Right cardiac atrium (tissue), 5 donors: ENCODE measurements around the gene TRIM15. TPM values are rescaled to one million over a fixed set of nuclear protein-coding genes. Genes with fewer than 3 reads are reported as not detected.
A peak's percentile ranks its signal among the peaks of the same experiment; 100 is the strongest.

Source experiments
- ATAC-seq, 2 donors: fragments of 200-7000 bp; cut with Tn5 transposase; one replicate each; pipeline versions ENCODE4 v1.8.0 to v1.9.1; 2020; ENCODE audit warnings: moderate library complexity in 2 of 2, mild to moderate bottlenecking in 1 of 2
- DNase-seq, 3 donors: peaks; one replicate each; pipeline ENCODE4 v3.0.0-alpha.2; 2020
- H3K27ac ChIP-seq: one replicate; pipeline ENCODE4 v1.5.1; 2013; ENCODE audit warnings: mild to moderate bottlenecking, low read length, control low read depth, moderate library complexity
- H3K27me3 ChIP-seq: one replicate; pipeline ENCODE4 v1.6.1; 2013; ENCODE audit not compliant: control insufficient read depth, insufficient read depth
- H3K4me1 ChIP-seq: one replicate; pipeline ENCODE4 v1.6.1; 2013; ENCODE audit warnings: low read length; ENCODE audit not compliant: control insufficient read depth, insufficient read depth
- H3K4me3 ChIP-seq: one replicate; pipeline ENCODE4 v1.5.1; 2013; ENCODE audit warnings: low read length, control low read depth
- H3K9me3 ChIP-seq: one replicate; pipeline ENCODE4 v1.6.1; 2013; ENCODE audit warnings: low read length; ENCODE audit not compliant: control insufficient read depth
- whole genome bisulfite sequencing: extraction: QIAGEN DNeasy Blood & Tissue Kit; methylation state at CpG from one replicate; pipeline ENCODE4 v1.1.7; 2013; 5-methylcytosine and 5-hydroxymethylcytosine counted together
- intact Hi-C, 4 donors: fragments of 100-400 bp; cut with DNase I; formaldehyde crosslinking; loops; one replicate each; pipeline versions ENCODE4 v1.11.0 to v1.14.0; 2022 to 2023
- polyA plus RNA-seq: library from polyadenylated mRNA; stranded (reverse); fragments of 200-250 nt; gene quantifications from one replicate; pipeline ENCODE4 v1.2.3, GENCODE V29; 2013
- total RNA-seq, 4 donors: library from RNA; stranded (reverse); fragmentation: NEBNext Ultra II Directional; extraction: Animal tissue kit (Norgen Biotek cat#: 25700); gene quantifications; one replicate each; pipeline ENCODE4 v1.2.1, GENCODE V29; 2021
- donor health status: healthy with polysubstance abuse.
- donor health status: DM: no; HTN: yes; CAD: no.
- donor health status: DM: no; HTN: no; CAD: no.
- donor health status: DM: no; HTN: yes; CAD: no; lungs with severe emphysema.
- donor health status: DM: yes; HTN: yes; CAD: no.

The TRIM15 gene
- total and polyA plus RNA-seq, 5 donors = not detected

- H3K4me1 ChIP-seq = no peaks in the 10 kb centered on the region
- no peaks in the 10 kb centered on the region for H3K27me3 ChIP-seq
These were observed 14.1 kb upstream of the TRIM15 start for GRCh38 chr6:30149234-30149633.

GRCh38 chr6:30149858-30150550 lies 13.3 kb upstream of the TRIM15 start:
- H3K4me3 ChIP-seq = no peak overlapping the region
- H3K27me3 ChIP-seq = no peaks in the 10 kb centered on the region
- no peak for ATAC-seq
- WGBS = 64% methylated on average over 7 of the region's 7 CpGs
- intact Hi-C loops = no loop called here
- no peak for DNase-seq
- no peaks in the 10 kb centered on the region for H3K9me3 ChIP-seq
- no peak overlapping the region for H3K27ac ChIP-seq
- H3K4me1 ChIP-seq = no peaks in the 10 kb centered on the region

More at GRCh38 chr6:30149234-30149633, 14.1 kb upstream of the TRIM15 start:
- WGBS = 65% methylated on average over 3 of the region's 3 CpGs
- H3K4me3 ChIP-seq = no peak overlapping the region
- DNase-seq (no peak), ATAC-seq (no peak)
- no peak overlapping the region for H3K27ac ChIP-seq
- intact Hi-C loops = no loop called here
- H3K9me3 ChIP-seq = no peaks in the 10 kb centered on the region

GRCh38 chr6:30150671-30151395 lies 12.5 kb upstream of the TRIM15 start:
- Histone ChIP-seq H3K9me3 (no peaks in the 10 kb centered on the region), H3K4me1 (no peaks in the 10 kb centered on the region), H3K27ac (no peak overlapping the region), H3K4me3 (no peak overlapping the region), H3K27me3 (no peaks in the 10 kb centered on the region)
- 81% methylated on average over 10 of the region's 10 CpGs for WGBS
- intact Hi-C loops = no loop called here
- DNase-seq (no peak), ATAC-seq (no peak)

GRCh38 chr6:30151580-30151979 lies 11.8 kb upstream of the TRIM15 start:
- no peak for DNase-seq
- H3K9me3 ChIP-seq = no peaks in the 10 kb centered on the region
- H3K4me1 ChIP-seq = peaks cover 2% of the 10 kb centered on the region
- no peak overlapping the region for H3K4me3 ChIP-seq
- H3K27me3 ChIP-seq = no peaks in the 10 kb centered on the region
- intact Hi-C loops = no loop called here
- no peak overlapping the region for H3K27ac ChIP-seq
- no peak for ATAC-seq
- WGBS = 44% methylated on average over 3 of the region's 3 CpGs

- no peak for DNase-seq
- Histone ChIP-seq H3K27me3 (no peaks in the 10 kb centered on the region), H3K4me1 (peaks cover 2% of the 10 kb centered on the region), H3K27ac (no peak overlapping the region), H3K9me3 (no peaks in the 10 kb centered on the region), H3K4me3 (no peak overlapping the region)
- no peak for ATAC-seq
- WGBS = 64% methylated on average over 4 of the region's 4 CpGs
- intact Hi-C loops = no loop called here
These were observed 11.2 kb upstream of the TRIM15 start for GRCh38 chr6:30152016-30152673.

- Histone ChIP-seq H3K4me1 (peaks cover 2% of the 10 kb centered on the region), H3K27ac (no peak overlapping the region), H3K9me3 (no peaks in the 10 kb centered on the region), H3K4me3 (no peak overlapping the region), H3K27me3 (no peaks in the 10 kb centered on the region)
- no peak for DNase-seq
- no peak for ATAC-seq
- intact Hi-C loops = no loop called here
- WGBS = 63% methylated on average over 3 of the region's 3 CpGs
These were observed 10.3 kb upstream of the TRIM15 start for GRCh38 chr6:30152910-30153610.

- WGBS = 89% methylated on average over 17 of the region's 17 CpGs
- intact Hi-C loops = no loop called here
These were observed 9.3 kb upstream of the TRIM15 start for GRCh38 chr6:30154061-30154460.

GRCh38 chr6:30154709-30155519 lies 8.4 kb upstream of the TRIM15 start:
- ATAC-seq = peak; percentile 36 to 57
- WGBS = 55% methylated on average over 12 of the region's 12 CpGs
- Histone ChIP-seq H3K9me3 (no peaks in the 10 kb centered on the region), H3K27ac (no peak overlapping the region), H3K4me1 (peaks cover 2% of the 10 kb centered on the region), H3K4me3 (no peak overlapping the region), H3K27me3 (no peaks in the 10 kb centered on the region)
- no peak for DNase-seq
- intact Hi-C loops = no loop called here

More at GRCh38 chr6:30154061-30154460, 9.3 kb upstream of the TRIM15 start:
- Histone ChIP-seq H3K4me1 (peaks cover 2% of the 10 kb centered on the region), H3K9me3 (no peaks in the 10 kb centered on the region), H3K27ac (no peak overlapping the region), H3K27me3 (no peaks in the 10 kb centered on the region), H3K4me3 (no peak overlapping the region)
- ATAC-seq = no peak
- no peak for DNase-seq

GRCh38 chr6:30155520-30156261 lies 7.7 kb upstream of the TRIM15 start:
- WGBS = 93% methylated on average over 2 of the region's 2 CpGs
- no peak overlapping the region for H3K27ac ChIP-seq
- ATAC-seq (peak in 1 of 2 donors; percentile 19), DNase-seq (no peak)
- no peak overlapping the region for H3K4me3 ChIP-seq
- H3K4me1 ChIP-seq = peaks cover 2% of the 10 kb centered on the region
- intact Hi-C loops = no loop called here
- H3K27me3 ChIP-seq = no peaks in the 10 kb centered on the region
- H3K9me3 ChIP-seq = no peaks in the 10 kb centered on the region

GRCh38 chr6:30156262-30156599 lies 7.1 kb upstream of the TRIM15 start:
- Histone ChIP-seq H3K4me3 (no peak overlapping the region), H3K9me3 (no peaks in the 10 kb centered on the region), H3K4me1 (peaks cover 2% of the 10 kb centered on the region), H3K27me3 (no peaks in the 10 kb centered on the region), H3K27ac (no peak overlapping the region)
- peak; percentile 71 to 93 for ATAC-seq
- intact Hi-C loops = no loop called here
- WGBS = 9% methylated on average over 4 of the region's 4 CpGs
- peak in 2 of 3 donors; percentile 71 to 72 for DNase-seq
